ENCODE measurements around the gene CLASP1.

Gene CLASP1

GRCh38 chr2:121520641-121520994 lies 128.6 kb downstream of the CLASP1 start:
- TF ChIP-seq CTCF (IDR thresholded peaks at IDR 0.05): no peak

- no peak for TF ChIP-seq CTCF (IDR thresholded peaks at IDR 0.05)
Measured at GRCh38 chr2:121519732-121520640, 129.3 kb downstream of the CLASP1 start.

- TF ChIP-seq CTCF (IDR thresholded peaks at IDR 0.05): no peak
Measured at GRCh38 chr2:121519153-121519552, 130.1 kb downstream of the CLASP1 start.

- TF ChIP-seq CTCF (IDR thresholded peaks at IDR 0.05): no peak
Measured at GRCh38 chr2:121513597-121514333, 135.5 kb downstream of the CLASP1 start.

- TF ChIP-seq CTCF (IDR thresholded peaks at IDR 0.05): no peak
Measured at GRCh38 chr2:121510857-121511256, 138.4 kb downstream of the CLASP1 start.

GRCh38 chr2:121506621-121507020 lies 142.6 kb downstream of the CLASP1 start:
- TF ChIP-seq CTCF (IDR thresholded peaks at IDR 0.05): no peak

GRCh38 chr2:121505986-121506586 lies 143.2 kb downstream of the CLASP1 start:
- no peak for TF ChIP-seq CTCF (IDR thresholded peaks at IDR 0.05)
